WTC11 (cell line): ENCODE measurements around the gene TRABD2A. TPM values are rescaled to one million over a fixed set of nuclear protein-coding genes. Genes with fewer than 3 reads are reported as not detected.

ENCODE experiments used
- ATAC-seq: fragments of 200-7000 bp; cut with Tn5 transposase; 2 replicates; pipeline ENCODE4 v1.10.0; 2021; ENCODE audit warnings: mild to moderate bottlenecking, moderate library complexity
- CTCF ChIA-PET: fragments of 300-600 bp; sonication (Branson Sonifier 250); formaldehyde crosslinking; loops from one replicate; lab custom pipeline; 2021; ENCODE audit warnings: antibody characterized with exemption; lab: Charles Lee
- POLR2A ChIA-PET: fragments of 350-600 bp; sonication (Branson Sonifier 250); formaldehyde crosslinking; loops from one replicate; lab custom pipeline; 2021; ENCODE audit warnings: antibody characterized with exemption; lab: Charles Lee
- DNase-seq: peaks from one replicate; pipeline ENCODE4 v3.0.0; 2021; ENCODE audit warnings: low spot score
- H3K27ac Mint-ChIP-seq: 2 replicates; pipeline ENCODE4 v1.8.0; 2021; ENCODE audit warnings: mixed read lengths
- H3K27me3 Mint-ChIP-seq: 2 replicates; pipeline ENCODE4 v1.8.0; 2021; ENCODE audit warnings: low read depth, mild to moderate bottlenecking, moderate library complexity, mixed read lengths
- H3K36me3 Mint-ChIP-seq: 2 replicates; pipeline ENCODE4 v1.8.0; 2021; ENCODE audit warnings: mixed read lengths
- H3K4me1 Mint-ChIP-seq: 2 replicates; pipeline ENCODE4 v1.8.0; 2022; ENCODE audit warnings: mixed read lengths
- H3K4me3 Mint-ChIP-seq: 2 replicates; pipeline ENCODE4 v1.8.0; 2021; ENCODE audit warnings: mild to moderate bottlenecking, moderate library complexity, mixed read lengths
- H3K9me3 Mint-ChIP-seq: 2 replicates; pipeline ENCODE4 v1.8.0; 2021; ENCODE audit warnings: mixed read lengths
- AFF4 ChIP-seq: sonication (generic); formaldehyde crosslinking; IDR thresholded peaks from 2 replicates; pipeline ENCODE4 v1.8.1; 2023; ENCODE audit warnings: mild to moderate bottlenecking, missing genetic modification reagents, borderline replicate concordance
- ATF1 ChIP-seq: sonication (generic); formaldehyde crosslinking; IDR thresholded peaks from 2 replicates; pipeline ENCODE4 v1.8.1; 2023; ENCODE audit warnings: mild to moderate bottlenecking, moderate library complexity, missing genetic modification reagents
- ELF4 ChIP-seq: sonication (generic); formaldehyde crosslinking; IDR thresholded peaks from 2 replicates; pipeline ENCODE4 v1.8.1; 2022; ENCODE audit warnings: low read depth, mild to moderate bottlenecking, moderate library complexity, missing genetic modification reagents
- ETV6 ChIP-seq: sonication (generic); formaldehyde crosslinking; IDR thresholded peaks from 2 replicates; pipeline ENCODE4 v1.8.1; 2022; ENCODE audit warnings: mild to moderate bottlenecking, missing genetic modification reagents
- FOXJ3 ChIP-seq: sonication (generic); formaldehyde crosslinking; IDR thresholded peaks from 2 replicates; pipeline ENCODE4 v1.9.0; 2021; ENCODE audit warnings: missing genetic modification reagents, mild to moderate bottlenecking, borderline replicate concordance
- FOXK1 ChIP-seq: sonication (generic); formaldehyde crosslinking; IDR thresholded peaks from 2 replicates; pipeline ENCODE4 v1.8.0; 2022; ENCODE audit warnings: mild to moderate bottlenecking, moderate library complexity, missing genetic modification reagents
- GABPB1 ChIP-seq: sonication (generic); formaldehyde crosslinking; IDR thresholded peaks from 2 replicates; pipeline ENCODE4 v1.8.1; 2023; ENCODE audit warnings: mild to moderate bottlenecking, missing genetic modification reagents
- HMGXB4 ChIP-seq: sonication (generic); formaldehyde crosslinking; IDR thresholded peaks from 2 replicates; pipeline ENCODE4 v1.8.1; 2023; ENCODE audit warnings: mild to moderate bottlenecking, moderate library complexity, missing genetic modification reagents
- IRF2 ChIP-seq: sonication (generic); formaldehyde crosslinking; IDR thresholded peaks from 2 replicates; pipeline ENCODE4 v1.8.0; 2022; ENCODE audit warnings: low read depth, missing genetic modification reagents, borderline replicate concordance
- MXD4 ChIP-seq: fragments of 250-450 bp; sonication (Bioruptor Pico); IDR thresholded peaks from 2 replicates; pipeline ENCODE4 v1.8.0; 2021; ENCODE audit warnings: mild to moderate bottlenecking, moderate library complexity, borderline replicate concordance
- NFATC4 ChIP-seq: fragments of 250-450 bp; sonication (Bioruptor Pico); IDR thresholded peaks from 2 replicates; pipeline ENCODE4 v1.9.0; 2021; ENCODE audit warnings: mild to moderate bottlenecking
- SMAD4 ChIP-seq: sonication (generic); formaldehyde crosslinking; IDR thresholded peaks from 2 replicates; pipeline ENCODE4 v1.8.0; 2022; ENCODE audit warnings: mild to moderate bottlenecking, missing genetic modification reagents
- ZNF121 ChIP-seq: sonication (generic); formaldehyde crosslinking; IDR thresholded peaks from 2 replicates; pipeline ENCODE4 v1.8.0; 2023; ENCODE audit warnings: missing genetic modification reagents
- ZNF138 ChIP-seq: sonication (generic); formaldehyde crosslinking; conservative IDR thresholded peaks from 2 replicates; pipeline ENCODE4 v1.8.1; 2022; ENCODE audit warnings: mild to moderate bottlenecking, moderate library complexity, missing genetic modification reagents
- ZNF263 ChIP-seq: sonication (generic); formaldehyde crosslinking; IDR thresholded peaks from 2 replicates; pipeline ENCODE4 v1.8.1; 2022; ENCODE audit warnings: low read depth, mild to moderate bottlenecking, moderate library complexity, missing genetic modification reagents
- ZNF317 ChIP-seq: sonication (generic); formaldehyde crosslinking; IDR thresholded peaks from 2 replicates; pipeline ENCODE4 v1.8.1; 2023; ENCODE audit warnings: low read depth, mild to moderate bottlenecking, moderate library complexity, missing genetic modification reagents, borderline replicate concordance
- ZNF396 ChIP-seq: fragments of 250-450 bp; sonication (Bioruptor Pico); IDR thresholded peaks from 2 replicates; pipeline ENCODE4 v1.8.0; 2021; ENCODE audit warnings: mild to moderate bottlenecking, moderate library complexity, borderline replicate concordance
- ZNF423 ChIP-seq: fragments of 250-450 bp; sonication (Bioruptor Pico); IDR thresholded peaks from 2 replicates; pipeline ENCODE4 v2.1.2; 2022; ENCODE audit warnings: mild to moderate bottlenecking, moderate library complexity
- ZNF671 ChIP-seq: fragments of 250-450 bp; sonication (Bioruptor Pico); IDR thresholded peaks from 2 replicates; pipeline ENCODE4 v1.8.0; 2021; ENCODE audit warnings: mild to moderate bottlenecking
- total RNA-seq: library from RNA; stranded (reverse); gene quantifications from 3 replicates; pipeline ENCODE4 v1.2.3, GENCODE V29; 2021
- TF ChIP-seq, protein P1 (sequence below): sonication (generic); formaldehyde crosslinking; IDR thresholded peaks from 2 replicates; pipeline ENCODE4 v1.8.1; 2023; ENCODE audit warnings: mild to moderate bottlenecking, missing genetic modification reagents, moderate library complexity
- TF ChIP-seq, protein P2 (sequence below): sonication (generic); formaldehyde crosslinking; conservative IDR thresholded peaks from 2 replicates; pipeline ENCODE4 v1.8.1; 2023; ENCODE audit warnings: mild to moderate bottlenecking, low read depth, missing genetic modification reagents, moderate library complexity

TRABD2A gene
- total RNA-seq, 1 experiment from 2014 or later: 12.1 TPM

GRCh38 chr2:84897773-84898172 is 16.9 kb upstream of the TRABD2A start (continued):
- TF ChIP-seq, protein P1, sequence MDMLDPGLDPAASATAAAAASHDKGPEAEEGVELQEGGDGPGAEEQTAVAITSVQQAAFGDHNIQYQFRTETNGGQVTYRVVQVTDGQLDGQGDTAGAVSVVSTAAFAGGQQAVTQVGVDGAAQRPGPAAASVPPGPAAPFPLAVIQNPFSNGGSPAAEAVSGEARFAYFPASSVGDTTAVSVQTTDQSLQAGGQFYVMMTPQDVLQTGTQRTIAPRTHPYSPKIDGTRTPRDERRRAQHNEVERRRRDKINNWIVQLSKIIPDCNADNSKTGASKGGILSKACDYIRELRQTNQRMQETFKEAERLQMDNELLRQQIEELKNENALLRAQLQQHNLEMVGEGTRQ (CRISPR knock-in tag): no peak
- TF ChIP-seq ELF4 (no peak), ZNF263 (no peak), ZNF138 (CRISPR knock-in tag) (no peak)

DNA sequence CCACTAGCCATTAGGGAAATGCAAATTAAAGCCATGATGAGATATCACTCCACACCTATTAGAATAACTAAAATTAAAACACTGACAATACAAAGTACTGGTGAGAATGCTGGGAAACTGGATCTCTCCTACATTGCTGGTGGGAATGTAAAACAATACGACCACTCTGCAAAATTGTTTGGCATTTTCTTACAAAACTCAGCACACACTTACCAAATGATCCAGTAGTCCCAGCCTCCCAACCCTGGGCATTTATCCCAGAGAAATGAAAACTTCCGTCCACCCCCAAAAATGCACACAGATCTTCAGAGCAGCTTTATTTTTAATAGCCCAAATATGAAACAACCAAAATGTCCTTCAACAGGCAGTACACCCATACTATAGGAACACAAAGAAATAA is 15.7 kb upstream of the TRABD2A start:
- H3K27me3 Mint-ChIP-seq: peaks cover 6% of the 10 kb centered on the region
- CTCF ChIA-PET: no interaction called here
- POLR2A ChIA-PET: no interaction called here
- TF ChIP-seq NFATC4 (CRISPR knock-in tag): no peak
- no peak for TF ChIP-seq ZNF396
- TF ChIP-seq HMGXB4 (CRISPR knock-in tag): no peak
- TF ChIP-seq ZNF423 (CRISPR knock-in tag): no peak
- TF ChIP-seq IRF2 (CRISPR knock-in tag): no peak
- no peak for TF ChIP-seq AFF4 (CRISPR knock-in tag)
- DNase-seq (no peak), ATAC-seq (no peak)
- H3K4me3 Mint-ChIP-seq: no peak overlapping the region
- no peaks in the 10 kb centered on the region for H3K9me3 Mint-ChIP-seq
- peaks cover 11% of the 10 kb centered on the region for H3K4me1 Mint-ChIP-seq
- no peak overlapping the region for H3K27ac Mint-ChIP-seq
- no peaks in the 10 kb centered on the region for H3K36me3 Mint-ChIP-seq

- no peaks in the 10 kb centered on the region; the same call in 1 of the 2 replicates for H3K27me3 Mint-ChIP-seq
- no peaks in the 10 kb centered on the region for H3K9me3 Mint-ChIP-seq
- ChIA-PET POLR2A (no interaction called here), CTCF (interaction anchor here (1.0 to 1.8 kb wide), 6 partner anchors 13 to 153 kb away, joined by 3 to 12 read pairs (median 5); no protein-coding TSS in a partner anchor)
- no peaks in the 10 kb centered on the region for H3K36me3 Mint-ChIP-seq
- ATAC-seq (no peak), DNase-seq (no peak)
- peaks cover 11% of the 10 kb centered on the region for H3K4me1 Mint-ChIP-seq
- H3K4me3 Mint-ChIP-seq: no peak overlapping the region
- H3K27ac Mint-ChIP-seq: no peak overlapping the region
- no peak for TF ChIP-seq GABPB1 (CRISPR knock-in tag)
- no peak for TF ChIP-seq ZNF121 (CRISPR knock-in tag)
- TF ChIP-seq SMAD4 (CRISPR knock-in tag): no peak
- no peak for TF ChIP-seq MXD4 (CRISPR knock-in tag)
- no peak for TF ChIP-seq ZNF317 (CRISPR knock-in tag)
- no peak for TF ChIP-seq ZNF671
- TF ChIP-seq, protein P2, sequence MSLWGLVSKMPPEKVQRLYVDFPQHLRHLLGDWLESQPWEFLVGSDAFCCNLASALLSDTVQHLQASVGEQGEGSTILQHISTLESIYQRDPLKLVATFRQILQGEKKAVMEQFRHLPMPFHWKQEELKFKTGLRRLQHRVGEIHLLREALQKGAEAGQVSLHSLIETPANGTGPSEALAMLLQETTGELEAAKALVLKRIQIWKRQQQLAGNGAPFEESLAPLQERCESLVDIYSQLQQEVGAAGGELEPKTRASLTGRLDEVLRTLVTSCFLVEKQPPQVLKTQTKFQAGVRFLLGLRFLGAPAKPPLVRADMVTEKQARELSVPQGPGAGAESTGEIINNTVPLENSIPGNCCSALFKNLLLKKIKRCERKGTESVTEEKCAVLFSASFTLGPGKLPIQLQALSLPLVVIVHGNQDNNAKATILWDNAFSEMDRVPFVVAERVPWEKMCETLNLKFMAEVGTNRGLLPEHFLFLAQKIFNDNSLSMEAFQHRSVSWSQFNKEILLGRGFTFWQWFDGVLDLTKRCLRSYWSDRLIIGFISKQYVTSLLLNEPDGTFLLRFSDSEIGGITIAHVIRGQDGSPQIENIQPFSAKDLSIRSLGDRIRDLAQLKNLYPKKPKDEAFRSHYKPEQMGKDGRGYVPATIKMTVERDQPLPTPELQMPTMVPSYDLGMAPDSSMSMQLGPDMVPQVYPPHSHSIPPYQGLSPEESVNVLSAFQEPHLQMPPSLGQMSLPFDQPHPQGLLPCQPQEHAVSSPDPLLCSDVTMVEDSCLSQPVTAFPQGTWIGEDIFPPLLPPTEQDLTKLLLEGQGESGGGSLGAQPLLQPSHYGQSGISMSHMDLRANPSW (CRISPR knock-in tag): no peak
- TF ChIP-seq FOXJ3 (CRISPR knock-in tag): no peak
- no peak for TF ChIP-seq ATF1
- no peak for TF ChIP-seq FOXK1 (CRISPR knock-in tag)
- no peak for TF ChIP-seq ETV6 (CRISPR knock-in tag)
- TF ChIP-seq HMGXB4 (CRISPR knock-in tag): no peak
Observed at GRCh38 chr2:84894758-84895520, 14.1 kb upstream of the TRABD2A start.
